OCI-LY1 (cell line): ENCODE measurements around the gene ATXN1.

Experiments
- CTCF ChIP-seq: fragments of 200-600 bp; sonication (generic), shearing (Covaris generic); IDR thresholded peaks from 2 replicates; pipeline ENCODE4 v1.5.1; 2017; ENCODE audit warnings: mild to moderate bottlenecking, antibody characterized with exemption, low read length, moderate library complexity, mixed read lengths
- EZH2 ChIP-seq: fragments of 200-600 bp; sonication (generic), shearing (Covaris generic); IDR thresholded peaks from 2 replicates; pipeline ENCODE4 v1.8.0; 2017; ENCODE audit warnings: borderline replicate concordance, mixed run types, mild to moderate bottlenecking, antibody characterized with exemption, low read length, moderate library complexity, mixed read lengths

- no peak for TF ChIP-seq CTCF
- no peak for TF ChIP-seq EZH2
These were observed 386.1 kb downstream of the ATXN1 start for GRCh38 chr6:16375206-16375605.
